ENCODE results near the gene CNOT4. TPM values are rescaled to one million over a fixed set of nuclear protein-coding genes. Genes with fewer than 3 reads are reported as not detected.

Gene CNOT4
- total RNA-seq, 2 experiments from 2014 or later = 22.1 to 23.3 TPM

Other genes starting within 250 kb of the CNOT4 start
- 100 to 1,000 TPM; 109 to 111 TPM for gene NUP205, start 47.8 kb upstream of the CNOT4 start, total RNA-seq
- gene STMP1, start 152.4 kb upstream of the CNOT4 start, total RNA-seq = 10 to 100 TPM; 22.2 to 22.9 TPM
- not detected for gene SLC13A4, start 218.1 kb upstream of the CNOT4 start, total RNA-seq
- gene FAM180A, start 238.7 kb upstream of the CNOT4 start, total RNA-seq = not detected